HEK293 (cell line): Measurements from ENCODE around the gene MRPL18.

Experiments
- BCL11A ChIP-seq: fragments of 450-650 bp; formaldehyde crosslinking; IDR thresholded peaks from 2 replicates; pipeline ENCODE4 v1.5.1; 2016; ENCODE audit warnings: low read depth, missing biosample characterization, missing genetic modification characterization
- GLI4 ChIP-seq: fragments of 450-650 bp; formaldehyde crosslinking; IDR thresholded peaks from 2 replicates; pipeline ENCODE4 v1.5.1; 2016; ENCODE audit warnings: missing biosample characterization, missing genetic modification characterization
- KLF1 ChIP-seq: fragments of 450-650 bp; formaldehyde crosslinking; IDR thresholded peaks from 2 replicates; pipeline ENCODE4 v1.5.1; 2016; ENCODE audit warnings: missing biosample characterization, missing genetic modification characterization
- ZBTB21 ChIP-seq: fragments of 450-650 bp; formaldehyde crosslinking; IDR thresholded peaks from 2 replicates; pipeline ENCODE4 v1.5.1; 2017; ENCODE audit warnings: missing biosample characterization, missing genetic modification characterization
- ZNF121 ChIP-seq: fragments of 450-650 bp; formaldehyde crosslinking; IDR thresholded peaks from 2 replicates; pipeline ENCODE4 v1.5.1; 2016; ENCODE audit warnings: missing biosample characterization, missing genetic modification characterization
- ZNF174 ChIP-seq: fragments of 450-650 bp; formaldehyde crosslinking; IDR thresholded peaks from 2 replicates; pipeline ENCODE4 v1.5.0; 2017; ENCODE audit warnings: missing biosample characterization, mild to moderate bottlenecking, missing genetic modification characterization
- ZNF274 ChIP-seq, 2 experiments: fragments of 200-500 bp in 1 of 2; fragments of 450-650 bp in 1 of 2; sonication (Bioruptor generic) in 1 of 2; formaldehyde crosslinking in 1 of 2; IDR thresholded peaks; 2 replicates each; pipeline versions ENCODE4 v1.5.1 to v1.6.1; 2014 to 2016; ENCODE audit warnings: borderline replicate concordance in 1 of 2, inconsistent platforms in 1 of 2, low read length in 1 of 2, missing biosample characterization in 1 of 2, missing genetic modification characterization in 1 of 2
- ZNF558 ChIP-seq: fragments of 450-650 bp; formaldehyde crosslinking; IDR thresholded peaks from 2 replicates; pipeline ENCODE4 v1.5.1; 2016; ENCODE audit warnings: missing biosample characterization, missing genetic modification characterization
- ZNF76 ChIP-seq: fragments of 450-650 bp; formaldehyde crosslinking; IDR thresholded peaks from 2 replicates; pipeline ENCODE4; 2016; ENCODE audit warnings: low read depth, missing biosample characterization, missing genetic modification characterization, borderline replicate concordance
- ZNF792 ChIP-seq: fragments of 450-650 bp; formaldehyde crosslinking; IDR thresholded peaks from 2 replicates; pipeline ENCODE4 v1.5.1; 2016; ENCODE audit warnings: missing biosample characterization, missing genetic modification characterization
- TF ChIP-seq, protein P1 (sequence below): fragments of 450-650 bp; formaldehyde crosslinking; IDR thresholded peaks from 2 replicates; pipeline ENCODE4 v1.5.1; 2016; ENCODE audit warnings: missing biosample characterization, missing genetic modification characterization
- TF ChIP-seq, protein P2 (sequence below): fragments of 450-650 bp; formaldehyde crosslinking; IDR thresholded peaks from 2 replicates; pipeline ENCODE4 v1.5.1; 2016; ENCODE audit warnings: missing biosample characterization, missing genetic modification characterization
- TF ChIP-seq, protein P3 (sequence below): fragments of 450-650 bp; formaldehyde crosslinking; IDR thresholded peaks from 2 replicates; pipeline ENCODE4 v1.5.1; 2017; ENCODE audit warnings: missing biosample characterization, missing genetic modification characterization
- TF ChIP-seq, protein P4 (sequence below): fragments of 450-650 bp; formaldehyde crosslinking; IDR thresholded peaks from 2 replicates; pipeline ENCODE4 v1.5.1; 2016; ENCODE audit warnings: missing biosample characterization, missing genetic modification characterization

DNA sequence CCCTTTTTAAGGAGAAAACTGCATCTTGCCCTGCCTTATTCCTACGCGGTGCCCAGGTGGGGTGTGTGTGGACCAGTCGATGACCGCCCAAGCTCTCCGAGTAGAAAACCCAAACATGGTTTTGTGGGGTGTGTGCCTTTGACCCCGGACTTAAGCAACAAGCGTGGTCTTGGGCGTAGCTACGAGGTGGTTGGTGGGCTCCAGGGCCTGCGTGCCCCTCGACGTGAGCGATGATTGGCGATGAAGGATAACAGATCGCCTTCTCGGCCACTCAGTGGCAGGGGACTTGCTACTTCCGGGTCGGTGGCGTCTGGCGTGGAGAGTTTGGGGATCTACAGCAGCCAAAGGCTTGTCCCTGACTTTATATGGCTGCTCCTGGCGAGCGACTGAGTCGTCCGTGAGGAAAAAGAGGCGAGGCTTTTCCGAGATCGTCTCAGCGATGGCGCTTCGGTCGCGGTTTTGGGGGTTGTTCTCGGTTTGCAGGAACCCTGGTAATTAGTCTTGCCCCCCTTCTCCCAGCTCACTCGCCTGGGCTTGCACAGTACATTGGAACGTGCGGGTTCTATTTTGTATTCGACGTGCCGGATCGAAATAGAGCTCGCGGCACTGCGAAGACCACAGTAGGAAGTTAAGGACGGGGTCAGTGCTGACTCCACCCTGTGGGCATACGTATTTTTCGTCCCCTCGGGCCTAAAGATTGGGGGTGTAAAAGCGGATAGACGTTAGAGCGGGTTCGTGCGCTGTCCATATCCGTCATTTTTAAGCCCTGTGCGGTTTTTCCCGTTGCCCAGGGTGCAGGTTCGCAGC is at the start of gene MRPL18:
- TF ChIP-seq, protein P1, sequence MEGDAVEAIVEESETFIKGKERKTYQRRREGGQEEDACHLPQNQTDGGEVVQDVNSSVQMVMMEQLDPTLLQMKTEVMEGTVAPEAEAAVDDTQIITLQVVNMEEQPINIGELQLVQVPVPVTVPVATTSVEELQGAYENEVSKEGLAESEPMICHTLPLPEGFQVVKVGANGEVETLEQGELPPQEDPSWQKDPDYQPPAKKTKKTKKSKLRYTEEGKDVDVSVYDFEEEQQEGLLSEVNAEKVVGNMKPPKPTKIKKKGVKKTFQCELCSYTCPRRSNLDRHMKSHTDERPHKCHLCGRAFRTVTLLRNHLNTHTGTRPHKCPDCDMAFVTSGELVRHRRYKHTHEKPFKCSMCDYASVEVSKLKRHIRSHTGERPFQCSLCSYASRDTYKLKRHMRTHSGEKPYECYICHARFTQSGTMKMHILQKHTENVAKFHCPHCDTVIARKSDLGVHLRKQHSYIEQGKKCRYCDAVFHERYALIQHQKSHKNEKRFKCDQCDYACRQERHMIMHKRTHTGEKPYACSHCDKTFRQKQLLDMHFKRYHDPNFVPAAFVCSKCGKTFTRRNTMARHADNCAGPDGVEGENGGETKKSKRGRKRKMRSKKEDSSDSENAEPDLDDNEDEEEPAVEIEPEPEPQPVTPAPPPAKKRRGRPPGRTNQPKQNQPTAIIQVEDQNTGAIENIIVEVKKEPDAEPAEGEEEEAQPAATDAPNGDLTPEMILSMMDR, result no peak
- no peak for TF ChIP-seq ZBTB21 (tag by site-specific recombination)
- TF ChIP-seq ZNF792 (tag by site-specific recombination), result no peak
- TF ChIP-seq, protein P2, sequence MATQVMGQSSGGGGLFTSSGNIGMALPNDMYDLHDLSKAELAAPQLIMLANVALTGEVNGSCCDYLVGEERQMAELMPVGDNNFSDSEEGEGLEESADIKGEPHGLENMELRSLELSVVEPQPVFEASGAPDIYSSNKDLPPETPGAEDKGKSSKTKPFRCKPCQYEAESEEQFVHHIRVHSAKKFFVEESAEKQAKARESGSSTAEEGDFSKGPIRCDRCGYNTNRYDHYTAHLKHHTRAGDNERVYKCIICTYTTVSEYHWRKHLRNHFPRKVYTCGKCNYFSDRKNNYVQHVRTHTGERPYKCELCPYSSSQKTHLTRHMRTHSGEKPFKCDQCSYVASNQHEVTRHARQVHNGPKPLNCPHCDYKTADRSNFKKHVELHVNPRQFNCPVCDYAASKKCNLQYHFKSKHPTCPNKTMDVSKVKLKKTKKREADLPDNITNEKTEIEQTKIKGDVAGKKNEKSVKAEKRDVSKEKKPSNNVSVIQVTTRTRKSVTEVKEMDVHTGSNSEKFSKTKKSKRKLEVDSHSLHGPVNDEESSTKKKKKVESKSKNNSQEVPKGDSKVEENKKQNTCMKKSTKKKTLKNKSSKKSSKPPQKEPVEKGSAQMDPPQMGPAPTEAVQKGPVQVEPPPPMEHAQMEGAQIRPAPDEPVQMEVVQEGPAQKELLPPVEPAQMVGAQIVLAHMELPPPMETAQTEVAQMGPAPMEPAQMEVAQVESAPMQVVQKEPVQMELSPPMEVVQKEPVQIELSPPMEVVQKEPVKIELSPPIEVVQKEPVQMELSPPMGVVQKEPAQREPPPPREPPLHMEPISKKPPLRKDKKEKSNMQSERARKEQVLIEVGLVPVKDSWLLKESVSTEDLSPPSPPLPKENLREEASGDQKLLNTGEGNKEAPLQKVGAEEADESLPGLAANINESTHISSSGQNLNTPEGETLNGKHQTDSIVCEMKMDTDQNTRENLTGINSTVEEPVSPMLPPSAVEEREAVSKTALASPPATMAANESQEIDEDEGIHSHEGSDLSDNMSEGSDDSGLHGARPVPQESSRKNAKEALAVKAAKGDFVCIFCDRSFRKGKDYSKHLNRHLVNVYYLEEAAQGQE (tag by site-specific recombination), result peak; percentile 51; the same call in 1 of the 2 replicates
- 0 out of 2 replicates have a peak, but pooled peaks have one; percentile 9 for TF ChIP-seq ZNF558 (tag by site-specific recombination)
- TF ChIP-seq ZNF76 (tag by site-specific recombination), result no peak
- TF ChIP-seq ZNF274 (IDR thresholded peaks at IDR 0.05; ENCODE audit: low read length), result no peak
- no peak for TF ChIP-seq ZNF274 (tag by site-specific recombination; IDR thresholded peaks at IDR 0.05; ENCODE audit: borderline replicate concordance)
- TF ChIP-seq BCL11A, result no peak
- no peak for TF ChIP-seq GLI4 (tag by site-specific recombination)
- no peak for TF ChIP-seq KLF1 (tag by site-specific recombination)
- no peak for TF ChIP-seq ZNF174 (tag by site-specific recombination)
- TF ChIP-seq, protein P3, sequence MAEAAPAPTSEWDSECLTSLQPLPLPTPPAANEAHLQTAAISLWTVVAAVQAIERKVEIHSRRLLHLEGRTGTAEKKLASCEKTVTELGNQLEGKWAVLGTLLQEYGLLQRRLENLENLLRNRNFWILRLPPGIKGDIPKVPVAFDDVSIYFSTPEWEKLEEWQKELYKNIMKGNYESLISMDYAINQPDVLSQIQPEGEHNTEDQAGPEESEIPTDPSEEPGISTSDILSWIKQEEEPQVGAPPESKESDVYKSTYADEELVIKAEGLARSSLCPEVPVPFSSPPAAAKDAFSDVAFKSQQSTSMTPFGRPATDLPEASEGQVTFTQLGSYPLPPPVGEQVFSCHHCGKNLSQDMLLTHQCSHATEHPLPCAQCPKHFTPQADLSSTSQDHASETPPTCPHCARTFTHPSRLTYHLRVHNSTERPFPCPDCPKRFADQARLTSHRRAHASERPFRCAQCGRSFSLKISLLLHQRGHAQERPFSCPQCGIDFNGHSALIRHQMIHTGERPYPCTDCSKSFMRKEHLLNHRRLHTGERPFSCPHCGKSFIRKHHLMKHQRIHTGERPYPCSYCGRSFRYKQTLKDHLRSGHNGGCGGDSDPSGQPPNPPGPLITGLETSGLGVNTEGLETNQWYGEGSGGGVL (tag by site-specific recombination), result no peak
- no peak for TF ChIP-seq ZNF121 (tag by site-specific recombination)
- TF ChIP-seq, protein P4, sequence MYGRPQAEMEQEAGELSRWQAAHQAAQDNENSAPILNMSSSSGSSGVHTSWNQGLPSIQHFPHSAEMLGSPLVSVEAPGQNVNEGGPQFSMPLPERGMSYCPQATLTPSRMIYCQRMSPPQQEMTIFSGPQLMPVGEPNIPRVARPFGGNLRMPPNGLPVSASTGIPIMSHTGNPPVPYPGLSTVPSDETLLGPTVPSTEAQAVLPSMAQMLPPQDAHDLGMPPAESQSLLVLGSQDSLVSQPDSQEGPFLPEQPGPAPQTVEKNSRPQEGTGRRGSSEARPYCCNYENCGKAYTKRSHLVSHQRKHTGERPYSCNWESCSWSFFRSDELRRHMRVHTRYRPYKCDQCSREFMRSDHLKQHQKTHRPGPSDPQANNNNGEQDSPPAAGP, result 0 out of 2 replicates have a peak, but pooled peaks have one; percentile 41
